Mononuclear cell (primary cell): ENCODE data around the gene CNPY3. TPM values are rescaled to one million over a fixed set of nuclear protein-coding genes. Genes with fewer than 3 reads are reported as not detected.

ENCODE experiments used
- H3K27me3 ChIP-seq: 2 replicates; pipeline ENCODE4 v1.6.0; 2011; ENCODE audit warnings: low read length, control low read depth; ENCODE audit not compliant: insufficient read depth
- H3K4me1 ChIP-seq: 2 replicates; pipeline ENCODE4 v1.5.1; 2011; ENCODE audit warnings: mild to moderate bottlenecking, low read length, control low read depth; ENCODE audit not compliant: insufficient read depth
- H3K4me3 ChIP-seq: 2 replicates; pipeline ENCODE4 v1.5.1; 2011; ENCODE audit warnings: mild to moderate bottlenecking, low read length, moderate library complexity
- H3K9me3 ChIP-seq: 2 replicates; pipeline ENCODE4 v1.5.1; 2011; ENCODE audit warnings: low read depth, mild to moderate bottlenecking, control low read depth, low read length
- total RNA-seq: library from RNA; depleted of rRNA; stranded (reverse); fragments of >200 nt; gene quantifications from one replicate; pipeline ENCODE4 v1.2.3, GENCODE V29; 2012

The CNPY3 gene
- total RNA-seq, 1 donor: 77.1 TPM

DNA sequence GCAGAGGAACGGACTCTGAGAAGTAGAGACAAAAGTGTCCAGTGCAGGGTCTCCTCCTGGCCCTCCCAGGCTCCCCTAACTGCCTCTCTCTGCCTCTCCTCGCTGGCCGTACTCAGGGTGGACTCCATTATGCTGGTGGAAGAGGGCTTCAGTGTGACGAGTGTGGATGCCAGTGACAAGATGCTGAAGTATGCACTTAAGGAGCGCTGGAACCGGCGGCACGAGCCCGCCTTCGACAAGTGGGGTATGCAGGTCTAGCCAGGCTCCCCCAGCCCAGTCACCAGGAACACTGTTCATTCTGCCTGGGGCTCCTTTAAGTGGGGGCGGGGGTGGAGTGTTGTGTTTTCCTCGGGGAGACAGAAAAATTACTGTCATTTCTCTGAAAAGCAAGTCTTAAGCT, 32.8 kb downstream of the CNPY3 start:
- peaks cover 16% of the 10 kb centered on the region for H3K4me1 ChIP-seq

DNA sequence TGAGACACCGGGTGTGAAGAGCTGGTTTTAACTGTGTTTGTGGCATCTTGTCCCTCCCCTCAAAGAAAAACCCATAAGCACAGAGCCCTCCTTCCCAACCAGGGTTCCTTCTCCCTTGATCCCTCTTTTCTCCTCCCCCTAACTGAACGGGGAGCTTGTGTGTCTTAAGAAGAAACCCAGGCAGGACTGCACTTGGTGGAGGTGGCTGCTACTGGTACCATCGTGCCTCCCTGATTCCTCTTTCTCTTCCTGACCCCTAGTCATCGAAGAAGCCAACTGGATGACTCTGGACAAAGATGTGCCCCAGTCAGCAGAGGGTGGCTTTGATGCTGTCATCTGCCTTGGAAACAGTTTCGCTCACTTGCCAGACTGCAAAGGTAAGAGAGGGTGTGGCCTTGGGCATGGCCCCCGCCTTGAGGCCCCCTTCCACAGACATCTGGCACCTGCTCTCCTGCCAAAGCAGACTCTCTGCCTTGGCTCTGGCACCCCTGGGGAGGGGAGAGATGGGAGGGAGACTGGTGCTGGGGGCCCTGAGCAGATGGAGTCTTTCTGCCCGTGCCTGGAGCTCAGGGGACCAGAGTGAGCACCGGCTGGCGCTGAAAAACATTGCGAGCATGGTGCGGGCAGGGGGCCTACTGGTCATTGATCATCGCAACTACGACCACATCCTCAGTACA, 33.4 kb downstream of the CNPY3 start:
- Histone ChIP-seq H3K27me3 (peaks cover 10% of the 10 kb centered on the region), H3K4me3 (no peak overlapping the region), H3K4me1 (peaks cover 16% of the 10 kb centered on the region), H3K9me3 (no peaks in the 10 kb centered on the region)

More for the DNA sequence above, 32.8 kb downstream of the CNPY3 start:
- H3K4me3 ChIP-seq: no peak overlapping the region
- H3K27me3 ChIP-seq: peaks cover 10% of the 10 kb centered on the region
- no peaks in the 10 kb centered on the region for H3K9me3 ChIP-seq

DNA sequence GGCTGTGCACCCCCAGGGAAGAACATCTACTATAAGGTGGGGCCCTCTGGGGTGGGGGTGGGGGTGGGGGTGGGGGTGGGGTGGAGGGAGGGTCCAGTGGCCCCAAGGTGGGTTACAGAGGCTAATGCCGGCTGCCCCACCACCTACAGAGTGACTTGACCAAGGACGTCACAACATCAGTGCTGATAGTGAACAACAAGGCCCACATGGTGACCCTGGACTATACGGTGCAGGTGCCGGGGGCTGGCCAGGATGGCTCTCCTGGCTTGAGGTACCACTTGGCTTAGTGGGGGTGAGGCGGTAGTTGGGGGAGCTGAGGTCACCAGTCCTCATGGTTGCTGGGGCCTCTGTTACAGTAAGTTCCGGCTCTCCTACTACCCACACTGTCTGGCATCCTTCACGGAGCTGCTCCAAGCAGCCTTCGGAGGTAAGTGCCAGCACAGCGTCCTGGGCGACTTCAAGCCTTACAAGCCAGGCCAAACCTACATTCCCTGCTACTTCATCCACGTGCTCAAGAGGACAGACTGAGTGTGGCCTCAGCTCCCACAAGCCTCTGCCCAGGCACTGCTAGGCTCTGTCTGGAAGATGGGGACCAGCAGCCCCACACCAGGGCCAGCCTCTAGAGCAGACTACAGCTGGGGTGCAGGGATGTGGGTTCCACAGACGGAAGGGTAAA, 34.0 kb downstream of the CNPY3 start:
- Histone ChIP-seq H3K4me1 (peaks cover 16% of the 10 kb centered on the region), H3K9me3 (no peaks in the 10 kb centered on the region), H3K27me3 (peaks cover 10% of the 10 kb centered on the region), H3K4me3 (no peak overlapping the region)

DNA sequence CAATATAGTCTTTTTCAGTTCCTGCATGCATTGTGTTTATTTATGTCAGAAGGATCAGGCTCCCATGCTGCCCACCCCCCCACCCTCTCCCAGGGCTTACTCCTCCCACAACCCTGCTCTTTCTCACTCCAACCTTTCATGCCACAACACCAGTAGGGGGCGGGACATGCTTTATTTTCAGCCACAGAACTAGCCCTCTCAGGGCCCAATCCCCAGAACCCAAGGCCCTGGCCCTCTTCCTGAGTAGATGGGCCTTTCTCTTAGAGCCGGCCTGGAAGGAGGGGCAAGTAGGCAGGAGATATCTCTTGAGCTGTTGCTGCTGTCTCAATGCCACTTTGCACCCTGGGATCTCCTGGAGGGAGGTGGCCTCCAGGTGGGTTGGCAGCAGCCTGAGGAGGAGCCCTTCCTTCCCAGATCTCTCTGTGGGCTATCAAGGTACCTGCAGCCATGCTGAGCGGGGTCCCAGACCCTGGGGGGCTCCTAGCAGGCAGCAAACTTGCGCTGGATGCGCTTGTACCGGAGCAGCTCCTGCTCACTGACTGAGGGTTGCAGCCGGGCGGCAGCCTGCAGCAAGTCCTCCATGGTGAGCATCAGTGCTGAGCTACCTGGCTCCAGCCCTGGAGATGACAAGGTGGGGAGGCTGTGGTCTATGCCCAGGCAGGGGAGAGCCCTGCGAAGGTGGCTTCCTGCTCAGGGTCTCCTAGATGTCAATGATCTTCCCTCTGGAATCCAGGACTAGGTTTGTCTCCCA, 34.8 kb downstream of the CNPY3 start:
- H3K27me3 ChIP-seq: peaks cover 10% of the 10 kb centered on the region
- no peaks in the 10 kb centered on the region for H3K9me3 ChIP-seq
- no peak overlapping the region for H3K4me3 ChIP-seq
- H3K4me1 ChIP-seq: peaks cover 16% of the 10 kb centered on the region

DNA sequence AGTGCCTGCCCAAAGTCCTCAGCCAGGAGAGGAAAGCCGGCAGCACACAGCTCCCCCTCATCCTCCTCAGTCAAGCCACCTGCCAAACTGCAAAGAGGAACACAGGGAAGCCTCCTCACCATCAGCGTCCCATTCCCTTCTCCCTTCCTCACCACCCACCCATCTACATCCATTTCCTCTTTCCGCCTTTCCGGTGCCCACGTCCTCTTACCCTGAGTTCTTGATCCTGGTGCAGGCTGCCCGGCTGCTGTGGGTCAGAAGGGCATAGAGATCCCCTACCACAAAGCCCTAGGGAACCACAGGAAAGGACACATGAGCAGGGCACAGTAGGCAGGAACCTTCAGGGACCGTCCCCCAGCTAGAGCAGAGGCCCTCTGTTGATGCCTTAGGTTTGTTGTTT, 37.3 kb downstream of the CNPY3 start:
- Histone ChIP-seq H3K27me3 (no peaks in the 10 kb centered on the region), H3K4me3 (no peak overlapping the region), H3K4me1 (peaks cover 5% of the 10 kb centered on the region), H3K9me3 (no peaks in the 10 kb centered on the region)

DNA sequence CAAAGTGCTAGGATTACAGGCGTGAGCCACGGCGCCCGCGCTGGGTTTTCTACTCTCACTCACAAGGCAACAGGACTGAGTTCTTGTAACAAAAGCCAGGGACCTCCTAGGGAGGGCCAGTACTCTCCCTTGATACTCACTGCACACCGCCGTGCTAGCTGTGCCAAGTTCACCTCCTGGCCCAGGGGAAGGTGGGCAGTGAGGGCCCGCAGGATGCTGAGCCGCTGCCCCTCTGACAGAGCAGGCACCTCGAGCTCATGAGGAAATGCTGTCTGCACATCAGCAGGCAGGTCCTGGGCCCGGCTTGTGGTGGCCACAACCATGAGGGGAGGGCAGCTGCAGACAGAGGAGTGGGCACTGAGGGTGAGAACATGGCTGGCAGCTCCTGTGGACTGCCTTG, 37.9 kb downstream of the CNPY3 start:
- no peaks in the 10 kb centered on the region for H3K27me3 ChIP-seq
- no peak overlapping the region for H3K4me3 ChIP-seq
- peaks cover 5% of the 10 kb centered on the region for H3K4me1 ChIP-seq
- no peaks in the 10 kb centered on the region for H3K9me3 ChIP-seq

DNA sequence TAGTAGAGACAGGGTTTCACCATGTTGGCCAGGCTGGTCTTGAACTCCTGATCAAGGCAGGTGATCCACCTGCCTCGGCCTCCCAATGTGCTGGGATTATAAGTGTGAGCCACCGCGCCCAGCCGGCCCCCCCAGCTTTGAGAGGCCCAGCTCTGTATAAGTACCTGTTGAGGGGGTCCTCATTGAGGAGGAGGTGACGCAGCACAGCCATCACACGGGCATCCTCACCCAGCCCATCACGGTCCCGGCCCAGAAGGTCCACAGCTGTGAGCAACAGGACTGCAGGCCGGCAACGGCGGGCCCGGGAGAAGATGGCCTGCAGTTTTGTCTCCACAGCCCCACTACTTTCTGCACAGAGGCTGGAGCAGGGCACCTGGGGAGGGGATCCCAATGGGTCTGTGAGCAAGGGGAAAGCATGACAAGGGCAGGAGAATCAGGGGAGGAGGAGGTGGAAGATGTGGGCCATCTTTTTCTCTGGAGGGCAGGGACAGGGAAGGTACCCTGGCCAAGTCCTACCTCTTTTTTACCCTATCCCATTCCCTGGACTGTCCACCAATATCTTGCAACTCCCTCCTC, 38.9 kb downstream of the CNPY3 start:
- no peaks in the 10 kb centered on the region for H3K27me3 ChIP-seq
- peaks cover 5% of the 10 kb centered on the region for H3K4me1 ChIP-seq
- no peak overlapping the region for H3K4me3 ChIP-seq
- no peaks in the 10 kb centered on the region for H3K9me3 ChIP-seq

DNA sequence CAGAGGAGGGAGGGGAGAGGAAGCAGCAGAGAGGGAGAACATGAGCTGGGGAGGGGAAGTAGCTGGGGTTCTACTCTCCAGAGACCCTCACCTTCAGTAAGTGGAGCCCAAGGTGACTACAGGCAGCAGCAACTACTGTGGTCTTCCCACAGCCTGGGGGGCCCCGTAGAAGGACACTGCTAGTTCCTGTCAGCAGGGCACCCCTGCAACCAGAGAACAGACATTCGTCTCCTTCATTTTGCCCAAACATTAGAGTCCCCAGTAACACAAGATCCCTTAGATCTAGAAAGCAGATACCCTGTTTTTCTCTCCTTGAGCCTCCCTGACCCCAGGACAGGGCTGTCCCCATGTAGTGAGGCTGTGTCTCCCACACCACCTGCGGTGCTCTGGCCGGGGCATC, 39.5 kb downstream of the CNPY3 start:
- Histone ChIP-seq H3K27me3 (no peaks in the 10 kb centered on the region), H3K4me3 (no peak overlapping the region), H3K4me1 (peaks cover 5% of the 10 kb centered on the region), H3K9me3 (no peaks in the 10 kb centered on the region)

DNA sequence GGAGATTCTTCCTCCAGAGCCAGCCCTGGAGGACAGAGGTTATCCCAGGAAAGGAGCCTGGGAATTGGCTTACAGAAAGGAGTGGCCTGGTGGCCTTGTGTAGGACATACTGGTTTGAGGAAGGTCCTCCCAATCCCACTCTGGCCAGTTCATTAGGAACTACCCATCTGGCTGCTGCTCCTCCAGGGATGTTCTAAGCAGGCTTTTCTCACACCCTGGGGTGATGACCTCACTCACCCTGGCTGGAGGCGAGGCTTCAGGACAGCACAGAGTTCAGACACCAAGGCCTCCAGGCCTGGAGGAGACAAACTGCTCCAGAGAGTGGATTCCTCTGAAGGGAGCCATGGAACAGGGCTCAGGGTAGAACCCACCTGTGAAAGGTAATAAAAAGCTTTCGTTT, 40.2 kb downstream of the CNPY3 start:
- Histone ChIP-seq H3K4me3 (no peak overlapping the region), H3K4me1 (peaks cover 5% of the 10 kb centered on the region), H3K27me3 (no peaks in the 10 kb centered on the region), H3K9me3 (no peaks in the 10 kb centered on the region)

DNA sequence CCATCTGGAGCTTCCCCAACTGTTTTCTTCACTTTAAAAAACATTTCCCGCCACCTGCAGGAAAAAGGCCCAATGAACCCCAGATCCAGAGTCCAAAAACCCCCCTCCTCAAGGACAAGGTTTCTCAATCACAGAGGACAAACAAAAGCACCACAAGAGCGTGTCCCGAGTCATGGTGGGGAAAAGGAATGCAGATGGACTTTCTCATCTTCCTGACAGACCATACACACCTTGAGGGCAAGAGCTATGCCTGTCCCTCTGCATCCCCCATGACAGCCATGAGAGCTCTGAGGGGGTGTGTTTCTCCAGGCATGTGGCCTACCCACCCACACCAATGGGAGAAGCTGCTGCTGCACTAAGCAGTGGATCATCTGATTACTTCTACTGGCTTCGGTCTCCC, 40.7 kb downstream of the CNPY3 start:
- Histone ChIP-seq H3K9me3 (no peaks in the 10 kb centered on the region), H3K27me3 (no peaks in the 10 kb centered on the region), H3K4me3 (no peak overlapping the region), H3K4me1 (peaks cover 6% of the 10 kb centered on the region)

DNA sequence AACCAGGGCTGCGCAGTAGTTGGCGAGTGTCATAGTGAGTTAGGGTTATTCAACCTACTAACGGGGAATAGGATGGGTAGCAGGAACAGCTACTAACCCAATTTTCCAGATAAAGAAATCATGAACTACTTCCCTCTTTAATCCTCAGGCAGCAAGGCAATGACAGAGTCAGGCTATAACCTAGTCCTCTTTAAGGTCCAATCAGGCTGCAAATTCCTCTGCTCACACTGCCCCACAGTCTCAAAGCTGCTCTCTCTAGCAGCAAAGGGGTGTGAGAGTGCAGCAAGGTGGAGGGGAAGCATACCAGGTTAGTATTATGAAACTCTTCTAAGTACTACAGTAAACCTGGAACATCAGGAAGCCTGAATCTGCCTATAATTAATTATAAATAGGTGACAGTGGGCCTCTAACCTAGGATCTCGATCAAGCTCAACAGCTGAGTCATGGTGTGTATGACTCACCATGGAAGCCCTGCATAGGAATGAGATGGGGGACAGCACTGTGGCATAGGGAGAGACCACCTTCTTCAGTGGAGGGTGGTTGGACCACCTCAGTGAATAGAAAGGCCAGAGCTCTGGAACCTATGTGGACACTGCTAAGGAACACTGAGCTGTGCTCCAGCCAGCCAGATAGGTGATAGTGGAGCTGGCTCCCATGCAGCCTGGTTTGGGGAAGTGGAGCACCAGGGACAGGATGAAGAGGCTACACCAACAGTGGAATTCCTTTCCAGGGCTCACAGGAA, 41.8 kb downstream of the CNPY3 start:
- H3K4me3 ChIP-seq: no peak overlapping the region
- H3K27me3 ChIP-seq: no peaks in the 10 kb centered on the region
- H3K4me1 ChIP-seq: peaks cover 10% of the 10 kb centered on the region
- no peaks in the 10 kb centered on the region for H3K9me3 ChIP-seq

DNA sequence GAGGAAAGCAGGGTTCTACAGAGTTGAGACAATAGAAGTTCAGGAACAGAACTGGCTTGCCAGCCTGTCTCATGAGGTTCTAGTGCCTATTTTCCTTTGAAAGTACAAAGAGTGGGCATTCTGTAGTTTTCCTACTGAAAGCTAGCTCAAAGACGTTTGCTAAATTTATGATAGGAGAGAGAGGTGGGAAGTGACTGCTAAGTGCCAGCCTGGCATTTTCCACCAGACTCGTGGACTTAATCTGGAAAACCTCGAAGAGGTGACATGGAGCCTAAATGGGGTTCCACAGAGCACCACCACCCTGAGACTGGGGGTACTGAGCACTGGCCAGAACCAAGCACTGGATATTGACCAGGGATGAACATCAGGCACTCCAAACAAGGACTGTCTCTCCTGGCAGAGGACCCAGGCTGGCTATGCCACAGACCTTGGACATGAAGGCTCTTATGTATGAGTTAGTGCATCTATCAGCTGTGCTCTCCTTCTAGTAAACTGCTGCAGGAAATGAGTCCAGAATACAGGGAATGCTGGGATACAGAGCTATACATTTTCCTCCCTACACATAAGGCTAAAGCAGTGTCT, 42.6 kb downstream of the CNPY3 start:
- Histone ChIP-seq H3K4me3 (no peak overlapping the region), H3K9me3 (no peaks in the 10 kb centered on the region), H3K4me1 (peaks cover 14% of the 10 kb centered on the region), H3K27me3 (no peaks in the 10 kb centered on the region)

DNA sequence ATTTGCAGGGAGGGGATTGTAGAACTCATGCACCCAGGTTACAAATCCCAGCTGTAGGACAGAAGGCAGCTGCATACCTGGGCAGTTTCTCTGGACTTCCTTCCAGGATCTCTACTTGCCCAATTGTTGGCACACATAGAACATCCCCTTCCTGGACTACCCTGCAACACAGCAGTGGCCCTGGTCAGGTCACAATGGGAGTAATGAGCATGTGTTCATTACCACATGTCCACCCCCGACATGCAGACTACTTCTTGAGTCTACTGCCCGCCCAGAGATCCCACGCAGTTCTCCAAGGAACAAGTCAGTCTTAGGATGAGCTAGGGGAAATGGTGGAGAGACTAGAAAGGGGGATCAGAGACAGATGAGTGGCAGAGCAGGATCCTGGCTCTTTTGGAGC, 44.6 kb downstream of the CNPY3 start:
- Histone ChIP-seq H3K4me3 (no peak overlapping the region), H3K9me3 (no peaks in the 10 kb centered on the region), H3K27me3 (no peaks in the 10 kb centered on the region), H3K4me1 (peaks cover 29% of the 10 kb centered on the region)

DNA sequence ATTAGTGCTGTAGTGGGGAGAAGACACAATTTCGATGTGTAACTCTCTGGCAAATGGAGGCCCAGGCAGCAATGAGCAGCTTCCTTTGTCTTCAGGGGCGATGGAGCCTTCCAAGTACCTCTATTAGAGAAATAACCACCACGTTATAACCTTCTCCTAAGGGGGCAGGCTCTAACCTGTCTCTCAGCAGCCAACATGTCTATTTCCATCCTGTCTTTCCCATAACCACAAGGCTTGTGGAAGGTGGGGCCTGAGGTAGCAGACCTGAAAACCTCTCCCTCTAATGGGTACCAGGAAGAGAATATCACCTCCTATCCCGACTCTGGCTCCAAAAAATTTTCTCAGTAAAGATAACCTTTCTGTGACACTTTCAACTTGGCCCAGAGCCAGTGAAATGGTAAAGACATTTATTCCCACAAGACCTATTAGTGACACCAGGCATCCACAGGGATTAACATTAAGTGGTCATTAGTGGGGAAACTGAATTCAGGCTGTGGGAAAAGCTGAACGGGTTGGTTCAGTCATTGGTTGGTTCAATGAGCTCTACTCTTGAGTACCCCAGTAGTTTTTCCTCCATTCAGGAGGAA, 45.7 kb downstream of the CNPY3 start:
- Histone ChIP-seq H3K4me1 (peaks cover 37% of the 10 kb centered on the region), H3K9me3 (no peaks in the 10 kb centered on the region), H3K27me3 (no peaks in the 10 kb centered on the region), H3K4me3 (no peak overlapping the region)
